ENCODE measurements around the gene PODXL.

GRCh38 chr7:131518626-131519025 is 37.8 kb downstream of the PODXL start:
- no peak for TF ChIP-seq ZBTB7A (tag by site-specific recombination; IDR thresholded peaks at IDR 0.05; ENCODE audit: low read depth)
- no peak for TF ChIP-seq CTCF (tag by site-specific recombination; IDR thresholded peaks at IDR 0.05)
- TF ChIP-seq, protein P1, sequence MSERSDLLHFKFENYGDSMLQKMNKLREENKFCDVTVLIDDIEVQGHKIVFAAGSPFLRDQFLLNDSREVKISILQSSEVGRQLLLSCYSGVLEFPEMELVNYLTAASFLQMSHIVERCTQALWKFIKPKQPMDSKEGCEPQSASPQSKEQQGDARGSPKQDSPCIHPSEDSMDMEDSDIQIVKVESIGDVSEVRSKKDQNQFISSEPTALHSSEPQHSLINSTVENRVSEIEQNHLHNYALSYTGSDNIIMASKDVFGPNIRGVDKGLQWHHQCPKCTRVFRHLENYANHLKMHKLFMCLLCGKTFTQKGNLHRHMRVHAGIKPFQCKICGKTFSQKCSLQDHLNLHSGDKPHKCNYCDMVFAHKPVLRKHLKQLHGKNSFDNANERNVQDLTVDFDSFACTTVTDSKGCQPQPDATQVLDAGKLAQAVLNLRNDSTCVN (tag by site-specific recombination; optimal IDR thresholded peaks at IDR 0.05) = no peak
- TF ChIP-seq ZSCAN4 (tag by site-specific recombination; IDR thresholded peaks at IDR 0.05) = no peak
- TF ChIP-seq, protein P2, sequence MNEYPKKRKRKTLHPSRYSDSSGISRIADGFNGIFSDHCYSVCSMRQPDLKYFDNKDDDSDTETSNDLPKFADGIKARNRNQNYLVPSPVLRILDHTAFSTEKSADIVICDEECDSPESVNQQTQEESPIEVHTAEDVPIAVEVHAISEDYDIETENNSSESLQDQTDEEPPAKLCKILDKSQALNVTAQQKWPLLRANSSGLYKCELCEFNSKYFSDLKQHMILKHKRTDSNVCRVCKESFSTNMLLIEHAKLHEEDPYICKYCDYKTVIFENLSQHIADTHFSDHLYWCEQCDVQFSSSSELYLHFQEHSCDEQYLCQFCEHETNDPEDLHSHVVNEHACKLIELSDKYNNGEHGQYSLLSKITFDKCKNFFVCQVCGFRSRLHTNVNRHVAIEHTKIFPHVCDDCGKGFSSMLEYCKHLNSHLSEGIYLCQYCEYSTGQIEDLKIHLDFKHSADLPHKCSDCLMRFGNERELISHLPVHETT (tag by site-specific recombination; IDR thresholded peaks at IDR 0.05) = no peak
- no peak for TF ChIP-seq ZNF24 (tag by site-specific recombination; IDR thresholded peaks at IDR 0.05)
- no peak for TF ChIP-seq ZNF274 (IDR thresholded peaks at IDR 0.05; ENCODE audit: low read length)
- TF ChIP-seq ZNF274 (tag by site-specific recombination; IDR thresholded peaks at IDR 0.05; ENCODE audit: borderline replicate concordance) = no peak
